ENCODE measurements around the gene MEIS1.

- TF ChIP-seq REST (IDR thresholded peaks at IDR 0.05; ENCODE audit: insufficient read depth in 1 of 2, low read depth in 2 of 2, low read length in 2 of 2) (no peak), TAF1 (IDR thresholded peaks at IDR 0.05; ENCODE audit: borderline replicate concordance, insufficient read depth, low read length) (no peak), SIN3A (IDR thresholded peaks at IDR 0.05; ENCODE audit: borderline replicate concordance, insufficient read depth, low read length) (no peak), POLR2AphosphoS5 (IDR thresholded peaks at IDR 0.05; ENCODE audit: low read depth, low read length) (no peak), FOXP2 (optimal IDR thresholded peaks at IDR 0.05; ENCODE audit: borderline replicate concordance, extremely low read depth, extremely low read length, insufficient read depth) (no peak)
Measured at GRCh38 chr2:66423391-66424124, 11.4 kb upstream of the MEIS1 start.

Data from PFSK-1 (cell line).